CD4-positive, alpha-beta T cell treated with Interferon gamma for 1 hour (primary cell): ENCODE measurements around the gene MAP4K5.

Source experiments
- DNase-seq: peaks from one replicate; pipeline ENCODE4 v3.0.0-alpha.2; 2020

The MAP4K5 gene

GRCh38 chr14:50475460-50475859 is 56.9 kb downstream of the MAP4K5 start:
- DNase-seq: no peak

GRCh38 chr14:50471838-50472465 is 60.4 kb downstream of the MAP4K5 start:
- DNase-seq: no peak

DNA sequence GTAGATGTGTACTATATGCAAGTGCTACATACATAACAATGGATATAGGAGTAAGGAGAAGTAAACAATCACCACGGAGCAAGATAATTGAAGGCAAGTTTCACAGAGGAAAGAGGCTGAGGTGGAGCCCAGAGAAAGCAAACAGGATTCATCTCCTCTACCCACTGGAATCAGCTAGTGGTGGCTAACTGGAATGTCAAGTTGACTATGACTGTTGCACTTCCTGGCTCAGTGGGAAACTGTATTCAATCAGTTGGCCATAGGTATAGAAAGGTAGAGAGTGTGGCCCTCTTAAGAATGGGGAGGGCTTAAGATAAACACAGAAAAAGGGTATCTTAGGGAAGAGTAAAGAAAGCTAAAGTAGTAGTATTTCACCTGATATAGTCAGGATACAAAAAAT is 62.4 kb downstream of the MAP4K5 start:
- no peak for DNase-seq

DNA sequence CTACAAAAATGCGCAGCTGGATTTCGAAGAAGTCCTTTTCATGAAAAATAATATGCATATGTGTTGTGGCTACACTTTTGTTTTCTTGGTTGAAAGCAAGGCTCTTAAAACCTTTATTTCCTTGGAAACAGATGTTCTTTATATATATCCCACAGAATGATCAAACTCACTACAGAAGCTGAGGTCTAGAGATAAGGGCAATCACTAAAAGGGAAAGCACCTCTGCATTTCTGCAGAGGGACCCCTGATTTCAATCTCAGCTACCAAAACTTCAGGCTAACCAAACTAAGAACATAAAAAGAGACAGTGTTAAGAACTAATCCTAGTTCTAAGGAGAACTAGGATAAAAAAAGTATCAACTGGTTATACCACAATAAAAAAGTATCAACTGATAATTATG is 70.3 kb downstream of the MAP4K5 start:
- DNase-seq: no peak

- DNase-seq: no peak
Measured at GRCh38 chr14:50453869-50454268, 78.5 kb downstream of the MAP4K5 start.

GRCh38 chr14:50452979-50453705 is 79.2 kb downstream of the MAP4K5 start:
- DNase-seq: no peak

GRCh38 chr14:50452296-50452695 is 80.1 kb downstream of the MAP4K5 start:
- no peak for DNase-seq

GRCh38 chr14:50451854-50452253 is 80.5 kb downstream of the MAP4K5 start:
- DNase-seq: no peak

- DNase-seq: no peak
Measured at GRCh38 chr14:50447461-50447860, 84.9 kb downstream of the MAP4K5 start.

- DNase-seq: no peak
Measured at GRCh38 chr14:50434528-50434927, 97.8 kb downstream of the MAP4K5 start.

- no peak for DNase-seq
Measured at GRCh38 chr14:50432131-50432530, 100.2 kb downstream of the MAP4K5 start.

DNA sequence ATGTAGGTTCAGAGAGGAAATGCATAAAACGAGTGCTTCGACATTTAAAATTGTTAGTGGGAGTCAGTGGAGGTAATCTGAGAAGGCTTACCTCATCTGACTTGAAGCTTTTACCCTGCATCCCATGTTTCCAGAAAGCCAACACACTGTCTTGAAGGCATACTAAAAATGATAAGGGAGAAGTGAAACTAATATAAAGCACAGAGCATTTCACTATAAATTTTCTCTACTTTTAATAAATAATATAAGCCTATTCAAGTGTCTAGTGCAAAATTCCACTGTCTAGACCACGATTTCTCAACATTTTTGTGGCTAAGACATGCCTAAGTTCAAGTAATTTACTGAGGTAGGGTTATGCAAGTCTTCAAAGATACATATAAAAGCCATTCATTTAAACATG is 106.6 kb downstream of the MAP4K5 start:
- no peak for DNase-seq

GRCh38 chr14:50425105-50425504 is 107.3 kb downstream of the MAP4K5 start:
- DNase-seq: no peak

DNA sequence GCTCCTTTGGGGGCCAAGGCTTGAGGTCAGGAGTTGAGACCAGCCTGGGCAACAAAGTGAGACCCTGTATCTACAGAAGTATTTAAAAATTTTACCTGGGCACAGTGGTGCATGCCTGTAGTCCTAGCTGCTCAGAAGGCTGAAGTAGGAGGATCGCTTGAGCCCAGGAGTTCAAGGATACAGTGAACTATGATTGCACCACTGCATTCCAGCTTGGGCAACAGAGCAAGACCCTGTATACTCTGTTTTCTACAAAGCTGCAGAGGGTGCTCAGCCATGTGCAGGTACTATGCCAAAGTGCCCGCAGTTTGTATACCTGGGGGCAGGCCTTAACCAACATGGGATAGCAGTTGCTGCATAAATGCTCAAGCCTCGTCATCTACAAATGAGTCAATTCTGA is 108.8 kb downstream of the MAP4K5 start:
- no peak for DNase-seq

GRCh38 chr14:50421499-50421898 is 110.9 kb downstream of the MAP4K5 start:
- DNase-seq: no peak

DNA sequence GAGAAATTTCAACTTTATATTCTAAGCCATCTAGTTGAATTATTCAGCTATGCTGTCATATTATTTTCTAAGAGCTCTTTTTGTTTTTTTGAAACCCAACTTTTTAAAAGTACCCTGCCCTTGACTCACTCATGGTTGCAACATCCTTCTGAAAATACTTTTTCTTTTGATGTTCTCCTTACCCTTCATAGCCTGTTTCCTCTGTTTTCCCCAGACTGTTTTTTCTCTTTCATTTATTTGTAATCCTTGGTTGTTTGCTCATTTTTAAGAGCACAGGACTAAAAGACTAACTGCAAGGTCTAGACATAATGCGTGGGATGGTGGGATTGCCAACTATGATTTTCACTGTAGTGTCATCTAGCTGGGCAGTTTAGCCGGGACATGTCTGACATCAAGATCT is 114.5 kb downstream of the MAP4K5 start:
- no peak for DNase-seq

- no peak for DNase-seq
Measured at GRCh38 chr14:50410921-50411320, 121.4 kb downstream of the MAP4K5 start.

GRCh38 chr14:50410071-50410470 is 122.3 kb downstream of the MAP4K5 start:
- DNase-seq: no peak

DNA sequence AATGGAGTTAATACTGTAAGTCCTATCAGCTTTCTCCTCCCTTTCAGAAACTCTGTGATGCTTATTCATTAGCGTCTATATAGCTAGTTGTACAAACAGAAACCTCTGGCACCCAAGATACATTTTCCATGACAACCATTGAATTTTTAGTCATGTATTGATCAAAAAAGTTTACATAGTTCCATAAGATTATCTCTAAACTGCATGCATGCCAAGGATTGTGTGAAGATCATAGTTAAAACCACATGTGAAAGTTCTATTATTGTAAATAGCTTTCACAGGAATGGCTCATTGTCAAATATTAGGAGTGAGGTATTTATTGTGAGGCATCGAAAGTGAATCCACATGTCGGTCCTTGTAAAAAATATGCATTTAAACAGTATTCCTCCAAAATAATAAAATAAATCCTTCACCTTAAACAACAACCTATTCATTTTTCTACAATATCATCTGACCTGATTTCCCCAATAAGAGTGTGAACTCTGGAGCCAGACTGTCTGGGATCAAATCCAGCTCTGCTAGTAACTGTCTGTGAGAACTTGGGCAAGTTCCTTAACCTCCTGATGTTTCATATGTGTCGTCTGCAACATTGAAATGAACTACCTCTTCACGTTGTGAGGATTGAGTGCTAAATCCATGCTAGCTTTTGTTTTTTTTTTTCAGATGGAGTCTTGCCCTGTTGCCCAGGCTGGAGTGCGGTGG is 125.1 kb downstream of the MAP4K5 start:
- no peak for DNase-seq

- no peak for DNase-seq
Measured at GRCh38 chr14:50403419-50403818, 128.9 kb downstream of the MAP4K5 start.

DNA sequence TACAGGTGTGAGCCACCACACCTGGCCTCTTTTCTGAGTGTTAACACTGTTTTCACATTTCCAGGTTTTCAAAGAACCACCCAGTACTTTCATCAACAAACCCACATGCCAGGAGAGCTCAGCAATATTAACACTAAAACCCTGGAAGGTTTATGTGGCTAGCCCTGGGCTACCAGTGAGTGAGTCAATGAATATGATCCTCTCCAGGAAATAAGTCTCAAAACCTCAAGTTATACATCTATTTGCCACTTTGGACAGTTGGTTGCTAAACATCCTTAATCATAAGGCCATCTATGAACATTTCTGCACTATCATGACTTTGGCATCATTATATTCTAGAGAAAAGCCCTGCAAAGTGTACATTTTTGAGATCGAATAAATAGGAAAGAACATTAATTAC is 129.4 kb downstream of the MAP4K5 start:
- no peak for DNase-seq

- no peak for DNase-seq
Measured at GRCh38 chr14:50400461-50400860, 131.9 kb downstream of the MAP4K5 start.

- no peak for DNase-seq
Measured at GRCh38 chr14:50399251-50400032, 132.9 kb downstream of the MAP4K5 start.
